GM12872 (cell line): ENCODE measurements around the gene FBXL20.

Experiments
- CTCF ChIP-seq: IDR thresholded peaks from 3 replicates; pipeline ENCODE4 v1.5.1; 2011; ENCODE audit warnings: low read depth, mild to moderate bottlenecking, low read length, moderate library complexity; ENCODE audit not compliant: insufficient read depth

Gene FBXL20, protein sequence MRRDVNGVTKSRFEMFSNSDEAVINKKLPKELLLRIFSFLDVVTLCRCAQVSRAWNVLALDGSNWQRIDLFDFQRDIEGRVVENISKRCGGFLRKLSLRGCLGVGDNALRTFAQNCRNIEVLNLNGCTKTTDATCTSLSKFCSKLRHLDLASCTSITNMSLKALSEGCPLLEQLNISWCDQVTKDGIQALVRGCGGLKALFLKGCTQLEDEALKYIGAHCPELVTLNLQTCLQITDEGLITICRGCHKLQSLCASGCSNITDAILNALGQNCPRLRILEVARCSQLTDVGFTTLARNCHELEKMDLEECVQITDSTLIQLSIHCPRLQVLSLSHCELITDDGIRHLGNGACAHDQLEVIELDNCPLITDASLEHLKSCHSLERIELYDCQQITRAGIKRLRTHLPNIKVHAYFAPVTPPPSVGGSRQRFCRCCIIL

DNA sequence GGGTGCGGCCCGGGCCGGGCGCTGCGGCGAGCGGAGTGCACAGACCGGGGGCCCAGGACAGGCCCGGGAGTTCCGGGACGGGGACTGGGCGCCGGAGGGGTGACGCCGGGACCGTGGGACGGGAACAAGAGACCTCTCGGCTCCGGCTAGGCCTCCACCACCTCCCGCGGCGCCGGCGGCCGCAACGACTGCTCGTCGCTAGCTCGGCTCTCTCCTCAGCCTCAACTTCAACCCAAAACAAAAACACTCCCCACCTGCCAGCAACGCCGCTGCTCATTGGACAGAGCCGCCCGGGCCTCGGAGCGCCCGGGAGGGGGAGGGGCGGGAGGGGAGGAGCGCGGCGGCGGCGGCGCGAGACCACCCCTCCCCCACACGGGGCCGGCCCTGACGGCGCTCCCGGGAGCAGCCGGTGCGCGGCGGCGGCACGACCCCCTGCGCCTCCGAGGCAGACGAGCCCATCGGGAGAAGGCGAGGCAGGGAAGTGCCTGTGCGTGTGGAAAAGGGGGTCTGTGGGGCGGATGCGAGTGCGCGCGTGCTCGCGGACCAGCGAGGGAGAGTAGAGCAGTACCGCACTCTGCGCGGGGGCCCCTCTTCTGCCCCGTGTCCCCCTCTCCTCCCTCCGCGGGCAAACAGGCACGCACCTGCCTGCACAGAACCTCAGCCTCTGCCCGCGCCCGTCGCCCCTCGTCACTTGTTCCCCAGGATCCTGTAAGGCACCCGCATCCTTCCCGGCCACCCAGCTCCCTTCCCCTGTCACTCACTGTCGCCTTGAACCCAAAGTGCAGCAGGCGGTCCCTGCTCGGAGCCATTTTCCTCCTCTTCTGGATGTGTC, at the start of gene FBXL20:
TSS of gene FBXL20 (minus strand) at position 215 of the 832 bp plus-strand sequence. CDS start 224 bp downstream, outside the sequence.
- TF ChIP-seq CTCF, result no peak

DNA sequence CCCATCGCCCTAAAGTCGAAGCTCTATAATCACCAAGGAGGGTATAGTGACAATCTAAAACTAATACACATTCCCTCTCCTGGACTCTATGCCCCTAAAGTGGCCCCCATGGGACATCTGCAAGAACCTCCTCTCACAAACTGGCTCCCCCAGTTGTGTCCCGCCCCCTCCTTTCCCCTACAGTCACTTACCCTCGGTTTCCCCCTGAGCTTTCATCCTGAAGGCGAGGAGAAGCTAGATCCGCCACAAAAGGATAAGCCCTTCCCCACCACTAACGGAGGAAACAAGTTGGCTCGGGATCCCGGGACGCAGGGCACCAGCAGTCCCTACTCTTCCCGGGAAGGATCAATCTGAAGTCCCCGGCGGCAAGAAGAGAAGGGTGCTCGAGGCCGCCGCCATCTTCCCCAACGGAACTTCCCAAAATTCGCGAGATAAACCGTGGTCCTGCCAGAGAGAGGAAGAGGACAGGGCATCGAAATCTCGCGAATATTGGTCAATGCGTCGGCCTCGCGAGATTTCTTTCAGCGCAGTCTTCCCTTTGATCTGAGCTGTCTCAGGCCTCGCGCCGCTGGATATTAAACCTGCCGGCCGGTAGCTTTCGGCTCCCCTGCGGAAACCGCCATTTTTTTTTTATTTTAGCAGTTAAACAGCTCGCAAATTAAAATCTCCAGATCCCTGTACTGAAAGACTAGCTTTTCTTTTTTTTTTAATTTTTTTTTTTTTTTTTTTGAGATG, 49.6 kb upstream of the FBXL20 start, which contains the start of gene MED1:
TSS of gene MED1 (minus strand) at position 417 of the 735 bp plus-strand sequence. CDS start at position 216, 201 bp downstream.
- no peak for TF ChIP-seq CTCF

GRCh38 chr17:39450051-39450450, 48.6 kb upstream of the FBXL20 start:
- TF ChIP-seq CTCF, result no peak

GRCh38 chr17:39447561-39447960, 46.1 kb upstream of the FBXL20 start:
- no peak for TF ChIP-seq CTCF

DNA sequence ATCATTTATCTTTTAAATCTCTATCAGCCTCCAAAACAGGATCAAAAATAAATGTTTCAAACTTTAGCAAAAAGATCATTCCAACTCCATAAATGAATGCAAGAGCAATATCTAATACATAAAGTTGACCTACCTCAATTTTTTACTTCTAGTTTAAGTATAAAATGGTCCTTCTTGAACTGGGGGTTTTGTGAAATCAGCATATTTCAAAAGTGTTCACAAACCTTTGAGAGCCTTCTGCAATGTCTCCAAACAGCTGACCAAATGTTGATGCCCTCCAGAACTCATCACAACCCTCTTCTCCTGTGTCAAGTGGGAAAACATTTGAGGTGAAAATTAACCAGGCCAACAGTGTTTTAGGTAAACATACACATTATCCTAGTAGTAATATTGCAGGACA, 41.9 kb upstream of the FBXL20 start:
- TF ChIP-seq CTCF, result no peak

- TF ChIP-seq CTCF, result no peak
Measured at GRCh38 chr17:39429600-39429999, 28.2 kb upstream of the FBXL20 start.

DNA sequence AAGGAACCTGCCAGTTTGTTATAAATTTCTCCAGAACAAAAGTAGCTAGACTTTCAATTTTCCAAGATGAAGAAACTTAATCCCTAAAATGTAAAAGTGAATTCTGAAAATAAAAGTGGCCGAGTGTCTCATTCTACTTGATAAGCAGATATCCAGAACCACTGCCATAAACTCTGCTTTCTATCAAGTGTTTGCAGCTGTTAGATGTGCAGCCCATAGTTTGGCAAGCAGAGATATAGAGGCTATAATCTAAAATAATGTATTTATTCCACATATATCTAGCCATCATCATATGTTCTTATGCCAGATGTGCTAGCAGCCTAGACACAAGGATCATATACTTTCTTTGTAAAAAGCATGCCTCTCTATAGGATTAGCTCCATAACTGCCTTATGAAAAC, 14.7 kb upstream of the FBXL20 start:
- no peak for TF ChIP-seq CTCF
